GM21717 (cell line): Measurements from ENCODE around the gene ADAMTS2.
"Not testable (repeated sequence)": the region's sequence is repeated elsewhere in the genome, so short reads cannot be mapped to it uniquely, and the experiment has no call there.

ENCODE experiments used
- ATAC-seq: cut with Tn5 transposase; IDR thresholded peaks from one replicate; pipeline ENCODE4 v1.9.1; 2021; ENCODE audit warnings: mild to moderate bottlenecking, moderate library complexity; ENCODE audit not compliant: unreplicated experiment

The ADAMTS2 gene

GRCh38 chr5:179300581-179301180 is 44.6 kb downstream of the ADAMTS2 start:
- no peak for ATAC-seq

DNA sequence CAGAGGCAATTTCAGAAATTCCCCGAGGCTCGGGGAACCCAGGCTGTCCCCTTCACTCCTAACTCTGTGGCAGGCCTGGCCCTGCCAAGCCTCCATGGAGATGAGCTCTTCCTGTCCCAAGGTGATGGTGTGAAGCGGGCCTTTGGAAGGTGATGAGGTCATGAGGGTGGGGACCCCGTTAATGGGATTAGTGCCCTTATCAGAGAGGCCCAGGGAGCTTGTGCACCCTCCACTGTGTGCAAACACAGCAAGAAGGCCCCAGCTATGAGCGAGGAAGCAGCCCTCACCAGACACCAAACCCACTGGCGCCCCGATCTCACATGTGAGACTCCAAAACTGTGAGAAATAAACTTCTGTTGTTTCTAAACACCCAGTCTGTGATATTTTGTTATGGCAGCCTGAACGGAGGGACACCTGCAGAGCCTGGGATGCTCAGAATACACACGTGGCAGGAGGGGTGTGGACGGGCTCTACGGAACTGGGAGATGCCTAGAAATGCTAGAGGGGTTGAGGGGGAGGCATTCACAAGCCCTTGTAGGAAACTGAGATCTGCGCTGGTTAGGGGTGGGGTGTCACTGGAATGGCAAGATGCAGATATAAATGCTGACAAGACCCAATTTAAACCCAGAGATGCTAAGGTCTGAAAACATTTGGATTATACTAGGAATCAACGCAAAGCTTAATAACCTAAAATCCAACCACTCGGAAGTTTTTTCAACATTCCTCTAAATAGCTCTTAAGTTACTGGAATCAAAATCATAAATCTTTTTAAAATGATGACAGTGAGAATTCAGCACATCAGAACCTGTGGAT is 46.9 kb downstream of the ADAMTS2 start:
- ATAC-seq = no peak

GRCh38 chr5:179297486-179298180 is 47.6 kb downstream of the ADAMTS2 start:
- no peak for ATAC-seq

GRCh38 chr5:179297026-179297425 is 48.2 kb downstream of the ADAMTS2 start:
- no peak for ATAC-seq

- no peak for ATAC-seq
Measured at GRCh38 chr5:179296150-179296821, 49.0 kb downstream of the ADAMTS2 start.

- no peak for ATAC-seq
Measured at GRCh38 chr5:179295778-179296149, 49.5 kb downstream of the ADAMTS2 start.

DNA sequence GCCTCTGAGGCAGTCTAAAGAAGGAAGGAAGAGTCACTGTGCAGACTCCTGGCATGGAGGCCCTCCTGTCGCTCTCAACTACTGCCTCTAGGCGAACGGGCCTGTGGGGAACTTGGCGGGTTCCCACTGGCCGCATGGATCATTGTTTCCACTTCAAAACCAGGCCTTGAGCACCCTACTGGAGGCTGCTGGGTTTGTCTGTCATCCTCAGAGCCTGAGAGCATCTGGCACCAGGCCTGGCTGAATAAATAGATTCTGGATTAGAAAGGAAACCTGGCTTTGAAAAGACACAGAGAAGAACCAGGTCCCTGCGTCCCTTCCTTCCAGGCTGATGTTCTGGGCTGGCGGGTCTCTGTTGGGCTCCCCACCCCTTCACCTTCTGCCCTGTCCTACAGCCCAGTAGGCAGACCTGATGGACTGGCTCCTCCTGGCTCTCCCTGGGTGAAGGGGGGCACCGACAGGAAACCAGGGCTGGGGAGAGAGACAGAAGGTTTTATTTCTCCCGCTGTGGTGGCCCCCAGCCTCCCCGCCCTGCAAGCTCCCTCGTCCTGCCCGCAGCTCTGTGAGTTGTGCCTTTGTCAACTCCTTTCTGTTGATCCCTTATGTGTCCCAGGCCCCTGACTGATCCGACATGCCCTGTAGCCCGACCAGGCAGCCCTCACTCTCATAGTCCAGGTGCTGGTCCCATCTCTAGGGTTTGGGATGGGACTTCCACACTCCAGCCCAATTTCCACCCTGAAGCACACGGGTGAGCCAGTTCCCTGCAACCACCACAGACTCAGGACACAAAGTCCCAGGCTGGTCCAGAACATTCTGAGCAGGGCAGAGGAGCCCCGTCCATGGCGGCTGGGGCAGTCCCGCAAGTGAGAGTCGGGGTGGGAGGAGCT is 50.1 kb downstream of the ADAMTS2 start:
- ATAC-seq = no peak

DNA sequence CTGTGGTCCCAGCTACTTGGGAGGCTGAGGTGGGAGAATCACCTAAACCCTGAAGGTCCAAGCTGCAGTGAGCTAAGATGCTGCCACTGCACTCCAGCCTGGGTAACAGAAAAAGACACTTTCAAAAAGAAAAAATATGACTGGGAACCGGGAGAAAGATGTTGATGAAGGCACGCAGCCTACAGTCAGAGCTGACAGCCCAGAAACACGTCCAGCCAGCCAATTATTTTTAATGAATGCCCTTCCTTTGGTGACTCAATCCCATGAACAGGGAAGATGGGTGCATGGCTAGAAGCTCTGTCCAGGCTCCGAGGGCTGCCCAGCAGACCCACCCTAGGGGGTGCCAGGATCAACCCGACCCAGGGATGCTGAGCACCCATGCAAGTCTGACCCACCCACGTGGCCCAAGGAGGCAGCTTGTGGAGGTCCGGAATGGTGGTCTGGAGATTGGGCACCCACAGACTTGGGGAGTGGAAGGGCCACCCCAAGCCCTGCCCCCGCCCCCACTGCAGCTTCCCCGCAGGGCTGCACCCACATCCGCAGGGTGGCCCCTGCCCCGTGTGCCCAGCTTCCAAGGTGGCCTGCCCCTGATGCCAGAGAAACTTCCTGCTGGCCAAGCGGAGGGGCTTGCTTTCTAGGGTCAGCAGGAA is 51.0 kb downstream of the ADAMTS2 start:
- no peak for ATAC-seq

DNA sequence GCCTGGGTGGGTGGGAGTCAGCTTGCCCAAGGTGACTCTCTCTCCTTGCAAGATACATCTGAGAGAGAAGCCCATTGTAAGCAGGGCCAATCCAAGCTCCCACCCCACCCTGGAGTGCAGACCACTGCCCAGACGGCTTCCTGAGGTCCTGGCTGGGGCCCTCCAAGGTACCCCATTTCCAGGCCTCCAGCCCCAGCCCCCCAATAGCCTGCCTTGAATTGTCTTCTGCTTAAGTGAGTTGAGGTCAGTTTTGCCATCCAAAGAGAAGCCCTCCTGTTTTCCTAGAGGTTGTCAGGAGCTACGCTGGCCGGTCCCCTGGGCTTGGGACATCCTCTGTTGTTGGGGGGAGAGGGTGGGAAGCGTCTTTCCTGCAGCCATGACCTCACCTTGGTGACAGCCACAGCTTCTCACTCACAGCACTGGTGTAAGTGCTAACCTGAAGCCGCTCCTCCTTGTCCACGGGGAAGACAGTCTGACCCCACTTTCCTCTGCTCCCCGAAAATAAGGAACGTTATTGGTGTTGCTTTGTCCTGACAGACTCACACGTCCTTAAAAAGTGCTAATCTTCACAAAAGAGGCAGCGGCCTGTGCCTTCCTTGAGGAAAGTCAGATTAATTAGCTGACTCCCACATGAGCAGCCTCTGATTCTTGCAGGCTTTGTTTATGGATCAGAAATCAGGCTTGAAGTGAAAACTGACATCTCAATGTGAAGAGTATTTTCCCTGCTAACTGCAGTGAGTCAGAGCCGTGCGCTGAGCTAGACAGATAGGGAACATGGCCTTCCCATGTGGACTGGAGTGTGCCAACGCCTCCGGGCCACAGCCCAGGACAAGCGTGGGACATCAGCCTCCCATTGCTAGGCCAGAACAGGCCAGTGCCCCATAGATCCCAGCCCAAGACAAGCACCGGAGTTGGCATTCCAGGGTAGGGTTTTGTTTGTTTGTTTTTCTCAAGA is 52.3 kb downstream of the ADAMTS2 start:
- ATAC-seq = no peak

DNA sequence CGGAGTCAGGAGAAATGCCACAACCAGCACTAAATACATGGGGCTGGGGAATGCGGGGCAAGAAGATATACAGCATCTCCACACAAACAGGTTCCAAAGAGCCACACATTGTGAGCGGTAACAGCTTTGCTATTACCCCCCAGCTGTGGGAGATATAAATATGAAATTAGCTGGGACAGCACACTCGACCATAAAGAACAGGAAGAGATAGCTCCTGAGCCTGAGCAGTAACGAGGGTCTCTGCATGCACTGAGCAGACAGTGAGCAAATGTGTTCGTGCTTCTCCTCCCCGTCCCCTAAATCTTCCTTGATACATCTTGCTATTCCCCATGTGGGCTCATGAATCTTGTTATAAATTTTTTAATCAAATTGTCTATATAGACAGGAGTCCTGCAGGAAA is 53.1 kb downstream of the ADAMTS2 start:
- ATAC-seq = no peak

DNA sequence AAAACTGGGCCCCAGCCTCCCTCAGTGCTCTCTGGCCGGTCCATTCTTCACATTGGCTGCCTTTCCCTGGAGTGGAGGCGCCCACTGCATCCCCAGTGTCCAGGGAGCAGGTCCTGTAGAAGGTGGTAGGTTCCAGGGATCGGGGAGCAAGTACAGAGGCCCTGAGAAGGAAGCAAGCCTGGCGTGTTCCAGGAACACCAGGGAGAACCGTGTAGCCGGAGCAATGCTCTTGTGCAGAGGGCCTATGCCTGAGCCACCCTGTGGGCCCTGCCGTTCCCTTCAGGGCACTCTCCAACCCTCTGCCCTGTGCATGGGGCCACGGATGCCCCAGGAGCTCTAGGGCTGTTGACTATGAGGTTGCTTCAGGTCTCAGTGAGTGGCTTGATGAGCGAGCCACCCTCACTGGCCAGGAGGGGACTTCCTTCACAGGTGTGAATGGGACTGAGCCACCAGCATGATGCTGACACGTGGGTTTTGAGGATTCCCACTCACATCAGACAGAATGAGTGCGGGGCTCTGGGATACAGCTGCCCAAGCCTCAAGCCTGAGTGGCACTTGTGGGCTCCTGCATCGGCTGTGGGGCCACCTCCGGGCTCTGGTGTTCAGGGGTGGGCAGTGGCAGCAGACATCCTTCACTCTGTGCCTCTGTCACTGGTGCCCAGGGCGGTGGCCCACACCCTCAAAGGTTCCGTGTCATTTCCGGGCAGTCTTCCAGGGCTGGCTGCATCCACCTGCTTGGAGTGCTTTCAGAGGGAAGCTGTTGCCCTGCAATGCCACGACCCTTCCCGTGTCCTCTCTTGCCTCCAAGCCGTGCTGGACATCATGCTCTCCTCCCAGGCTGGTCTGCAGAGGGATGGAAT is 54.4 kb downstream of the ADAMTS2 start:
- ATAC-seq = no peak

- no peak for ATAC-seq
Measured at GRCh38 chr5:179289756-179290385, 55.4 kb downstream of the ADAMTS2 start.

DNA sequence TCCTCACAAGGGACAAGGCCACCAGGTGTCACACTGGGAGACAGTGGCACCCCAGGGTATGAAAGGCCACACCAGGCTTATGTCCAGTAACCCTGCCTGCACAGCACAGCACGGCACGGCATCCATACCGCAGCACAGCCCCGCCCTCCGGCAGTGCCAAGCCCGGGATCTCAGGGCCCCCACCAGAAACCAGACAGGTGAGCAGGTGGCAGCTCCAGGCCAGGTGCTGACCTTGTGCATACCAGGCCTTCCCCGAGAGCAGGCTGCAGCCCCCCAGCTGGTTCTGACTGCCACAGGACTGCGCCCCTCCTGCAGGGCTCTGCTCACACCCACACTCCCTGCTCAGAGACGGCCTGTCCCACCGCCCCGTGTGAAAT is 56.5 kb downstream of the ADAMTS2 start:
- no peak for ATAC-seq

DNA sequence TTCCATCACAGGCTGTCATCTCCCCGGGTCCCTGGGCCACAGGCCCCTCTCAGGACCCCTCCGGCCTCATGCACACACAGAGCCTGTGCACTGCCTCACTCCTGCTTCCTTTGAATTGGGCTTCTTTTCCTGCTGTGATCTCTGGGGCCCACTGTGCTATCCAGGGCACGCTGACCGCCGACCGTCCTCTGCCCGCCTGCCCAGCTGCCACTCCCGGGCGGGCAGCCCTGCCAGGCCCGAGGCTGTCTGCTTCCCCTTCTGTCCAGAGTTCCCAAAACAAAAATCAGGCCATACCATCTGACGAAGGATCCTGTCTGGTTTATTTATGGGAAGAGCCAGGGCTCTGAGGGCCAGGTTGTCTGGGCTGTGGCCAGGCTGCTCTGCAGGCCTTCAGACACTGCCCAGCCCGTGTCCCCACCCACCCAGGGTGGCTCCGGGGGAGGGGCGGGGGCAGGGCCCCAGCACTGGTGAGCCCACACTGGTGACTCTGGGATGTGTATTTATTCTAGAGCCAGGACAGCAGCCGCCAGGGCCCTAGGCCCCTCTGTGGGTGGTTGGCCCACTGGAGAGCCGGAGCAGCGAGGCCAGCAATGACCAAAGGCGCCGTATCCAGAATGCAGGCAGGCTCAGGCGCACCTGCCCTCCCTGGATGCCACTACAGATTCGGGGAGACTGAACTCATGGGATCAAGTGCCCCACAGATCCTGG is 57.0 kb downstream of the ADAMTS2 start:
- no peak for ATAC-seq

DNA sequence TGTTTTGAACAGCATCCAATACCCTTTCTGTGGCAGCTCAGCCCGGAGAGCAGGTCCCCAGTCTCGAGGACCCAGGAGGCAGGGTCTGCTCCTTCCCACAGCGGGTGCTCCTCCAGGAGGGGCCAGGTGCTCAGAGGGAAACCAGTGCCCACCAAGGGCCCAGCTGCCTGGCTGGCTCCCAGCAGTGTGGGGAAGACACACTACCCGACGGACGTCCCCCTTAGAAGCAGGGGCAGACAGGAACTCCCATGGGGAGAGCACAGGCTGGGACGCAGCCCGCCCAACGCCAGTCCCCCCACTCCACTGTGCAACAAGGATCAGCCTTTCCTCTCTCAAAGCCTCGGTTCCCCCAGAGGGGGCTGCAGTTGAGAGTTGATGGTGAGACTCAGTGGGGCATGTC is 57.6 kb downstream of the ADAMTS2 start:
- no peak for ATAC-seq

DNA sequence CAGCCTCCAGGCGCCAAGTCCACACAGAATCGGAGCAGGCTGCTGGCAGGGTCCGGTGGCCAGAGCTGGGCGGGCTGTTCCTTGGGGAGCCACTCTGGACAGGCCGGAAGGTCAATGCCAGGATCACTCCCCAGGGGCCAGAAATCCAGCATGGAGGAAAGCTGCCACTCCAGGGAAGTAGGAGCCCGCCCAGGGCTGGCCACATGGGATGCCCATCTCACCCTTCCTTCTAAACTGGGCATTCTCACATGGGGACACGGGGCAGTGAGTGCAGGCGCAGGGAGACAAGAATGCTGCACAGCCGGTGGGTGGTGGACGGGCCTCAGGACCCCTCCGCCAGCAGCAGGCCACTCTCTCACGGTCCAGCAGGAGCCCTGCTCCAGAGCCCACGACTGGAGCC is 58.2 kb downstream of the ADAMTS2 start:
- no peak for ATAC-seq

GRCh38 chr5:179285776-179286162 is 59.5 kb downstream of the ADAMTS2 start:
- ATAC-seq = not testable (repeated sequence)
